ENCODE measurements around the gene NBPF11. TPM values are rescaled to one million over a fixed set of nuclear protein-coding genes. Genes with fewer than 3 reads are reported as not detected.

The NBPF11 gene
- total RNA-seq, 1 experiment from 2014 or later: 6.0 TPM

GRCh38 chr1:148160343-148161052 is 8.4 kb upstream of the NBPF11 start:
- TF ChIP-seq FOSL1 (IDR thresholded peaks at IDR 0.05; ENCODE audit: low read depth): no peak
- no peak for TF ChIP-seq ELF1 (IDR thresholded peaks at IDR 0.05; ENCODE audit: borderline replicate concordance, low read depth)
- TF ChIP-seq SP1 (IDR thresholded peaks at IDR 0.05; ENCODE audit: low read depth): no peak
- no peak for TF ChIP-seq REST (IDR thresholded peaks at IDR 0.05; ENCODE audit: low read depth)
- no peak for TF ChIP-seq SRF (IDR thresholded peaks at IDR 0.05; ENCODE audit: low read depth)
- no peak for TF ChIP-seq EZH2phosphoT487 (IDR thresholded peaks at IDR 0.05; ENCODE audit: borderline replicate concordance)
- TF ChIP-seq MAX (IDR thresholded peaks at IDR 0.05): no peak
- TF ChIP-seq JUND (IDR thresholded peaks at IDR 0.05): no peak
- no peak for TF ChIP-seq EGR1 (IDR thresholded peaks at IDR 0.05; ENCODE audit: low read depth)
- TF ChIP-seq SIN3A (IDR thresholded peaks at IDR 0.05; ENCODE audit: low read depth): no peak
- TF ChIP-seq ZFX (IDR thresholded peaks at IDR 0.05): no peak
- TF ChIP-seq EZH2 (IDR thresholded peaks at IDR 0.05): no peak
- TF ChIP-seq YY1 (IDR thresholded peaks at IDR 0.05; ENCODE audit: extremely low read depth, insufficient replicate concordance, low read depth, low read length): no peak
- TF ChIP-seq ZBTB33 (IDR thresholded peaks at IDR 0.05; ENCODE audit: extremely low read depth, insufficient replicate concordance, low read length): no peak
- TF ChIP-seq CBX3 (IDR thresholded peaks at IDR 0.05; ENCODE audit: low read depth): no peak
- TF ChIP-seq ATF3 (IDR thresholded peaks at IDR 0.05): no peak
- DNase-seq (ENCODE audit: low read depth, low spot score): no peak
- no peak overlapping the region for H2AFZ ChIP-seq (ENCODE audit: low read depth, low read length, poor library complexity, severe bottlenecking)

More at GRCh38 chr1:148160343-148161052, 8.4 kb upstream of the NBPF11 start:
- BruUV-seq (replicated peaks): no TSS peak
- Histone ChIP-seq H3K4me1 (ENCODE audit: control insufficient read depth in 1 of 2, insufficient read depth in 2 of 2, low read length in 2 of 2) (no peaks in the 10 kb centered on the region), H4K20me1 (ENCODE audit: insufficient read depth) (no peaks in the 10 kb centered on the region), H3K27me3 (ENCODE audit: insufficient read depth, low read length) (no peaks in the 10 kb centered on the region), H3K9me2 (ENCODE audit: insufficient read depth) (no peaks in the 10 kb centered on the region), H3K4me2 (ENCODE audit: low read length) (no peak overlapping the region), H3K9ac (ENCODE audit: low read length) (no peak overlapping the region), H3K36me3 (ENCODE audit: control insufficient read depth in 1 of 2, insufficient read depth in 2 of 2, low read length in 2 of 2) (no peaks in the 10 kb centered on the region), H3K27ac (ENCODE audit: low read depth, low read length) (no peak overlapping the region), H3K4me3 (replicated peaks in 1 of 2; ENCODE audit: low read depth in 1 of 2, low read length in 2 of 2) (no peak overlapping the region), H3K79me2 (ENCODE audit: insufficient read depth, low read length) (no peaks in the 10 kb centered on the region), H3K9me3 (ENCODE audit: control insufficient read depth in 1 of 2, insufficient read depth in 1 of 2, low read depth in 1 of 2, low read length in 2 of 2) (no peaks in the 10 kb centered on the region)
- no peak for ATAC-seq
- ChIA-PET POLR2A (no interaction called here), RAD21 (ENCODE audit: low non-redundant PET in 1 of 2, low total read pairs in 2 of 2, uncharacterized antibody in 2 of 2, unreplicated experiment in 2 of 2) (no interaction called here), CTCF (no interaction called here)
- intact Hi-C loops (cut with micrococcal nuclease): no loop called here

Data from HCT116 (cell line).